ENCODE data around the gene STRAP.

DNA sequence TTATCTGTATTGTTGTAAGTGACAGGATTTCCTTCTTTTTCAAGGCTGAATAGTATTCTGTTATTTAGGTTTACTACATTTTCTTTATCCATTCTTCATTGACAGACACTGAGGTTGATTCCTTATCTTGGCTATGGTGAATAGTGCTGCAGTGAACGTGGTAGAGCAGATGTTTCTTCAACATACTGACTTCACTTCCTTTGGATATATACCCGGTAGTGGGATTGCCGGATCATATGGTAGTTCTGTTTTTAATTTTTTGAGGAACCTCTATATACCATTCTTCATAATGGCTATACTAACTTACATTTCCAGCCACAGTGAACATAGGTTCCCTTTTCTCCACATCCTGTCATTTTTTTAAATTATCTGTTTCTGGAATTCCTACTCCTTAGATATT, 50.8 kb downstream of the STRAP start:
- TF ChIP-seq, protein P1, sequence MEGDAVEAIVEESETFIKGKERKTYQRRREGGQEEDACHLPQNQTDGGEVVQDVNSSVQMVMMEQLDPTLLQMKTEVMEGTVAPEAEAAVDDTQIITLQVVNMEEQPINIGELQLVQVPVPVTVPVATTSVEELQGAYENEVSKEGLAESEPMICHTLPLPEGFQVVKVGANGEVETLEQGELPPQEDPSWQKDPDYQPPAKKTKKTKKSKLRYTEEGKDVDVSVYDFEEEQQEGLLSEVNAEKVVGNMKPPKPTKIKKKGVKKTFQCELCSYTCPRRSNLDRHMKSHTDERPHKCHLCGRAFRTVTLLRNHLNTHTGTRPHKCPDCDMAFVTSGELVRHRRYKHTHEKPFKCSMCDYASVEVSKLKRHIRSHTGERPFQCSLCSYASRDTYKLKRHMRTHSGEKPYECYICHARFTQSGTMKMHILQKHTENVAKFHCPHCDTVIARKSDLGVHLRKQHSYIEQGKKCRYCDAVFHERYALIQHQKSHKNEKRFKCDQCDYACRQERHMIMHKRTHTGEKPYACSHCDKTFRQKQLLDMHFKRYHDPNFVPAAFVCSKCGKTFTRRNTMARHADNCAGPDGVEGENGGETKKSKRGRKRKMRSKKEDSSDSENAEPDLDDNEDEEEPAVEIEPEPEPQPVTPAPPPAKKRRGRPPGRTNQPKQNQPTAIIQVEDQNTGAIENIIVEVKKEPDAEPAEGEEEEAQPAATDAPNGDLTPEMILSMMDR (conservative IDR thresholded peaks at IDR 0.05; ENCODE audit: low read depth in 2 of 2), result no peak
- TF ChIP-seq CREB1 (CRISPR knock-in tag; IDR thresholded peaks at IDR 0.05; ENCODE audit: low read depth), result no peak
- no peak for TF ChIP-seq POLR2AphosphoS5 (IDR thresholded peaks at IDR 0.05; ENCODE audit: low read depth)
- TF ChIP-seq, protein P2, sequence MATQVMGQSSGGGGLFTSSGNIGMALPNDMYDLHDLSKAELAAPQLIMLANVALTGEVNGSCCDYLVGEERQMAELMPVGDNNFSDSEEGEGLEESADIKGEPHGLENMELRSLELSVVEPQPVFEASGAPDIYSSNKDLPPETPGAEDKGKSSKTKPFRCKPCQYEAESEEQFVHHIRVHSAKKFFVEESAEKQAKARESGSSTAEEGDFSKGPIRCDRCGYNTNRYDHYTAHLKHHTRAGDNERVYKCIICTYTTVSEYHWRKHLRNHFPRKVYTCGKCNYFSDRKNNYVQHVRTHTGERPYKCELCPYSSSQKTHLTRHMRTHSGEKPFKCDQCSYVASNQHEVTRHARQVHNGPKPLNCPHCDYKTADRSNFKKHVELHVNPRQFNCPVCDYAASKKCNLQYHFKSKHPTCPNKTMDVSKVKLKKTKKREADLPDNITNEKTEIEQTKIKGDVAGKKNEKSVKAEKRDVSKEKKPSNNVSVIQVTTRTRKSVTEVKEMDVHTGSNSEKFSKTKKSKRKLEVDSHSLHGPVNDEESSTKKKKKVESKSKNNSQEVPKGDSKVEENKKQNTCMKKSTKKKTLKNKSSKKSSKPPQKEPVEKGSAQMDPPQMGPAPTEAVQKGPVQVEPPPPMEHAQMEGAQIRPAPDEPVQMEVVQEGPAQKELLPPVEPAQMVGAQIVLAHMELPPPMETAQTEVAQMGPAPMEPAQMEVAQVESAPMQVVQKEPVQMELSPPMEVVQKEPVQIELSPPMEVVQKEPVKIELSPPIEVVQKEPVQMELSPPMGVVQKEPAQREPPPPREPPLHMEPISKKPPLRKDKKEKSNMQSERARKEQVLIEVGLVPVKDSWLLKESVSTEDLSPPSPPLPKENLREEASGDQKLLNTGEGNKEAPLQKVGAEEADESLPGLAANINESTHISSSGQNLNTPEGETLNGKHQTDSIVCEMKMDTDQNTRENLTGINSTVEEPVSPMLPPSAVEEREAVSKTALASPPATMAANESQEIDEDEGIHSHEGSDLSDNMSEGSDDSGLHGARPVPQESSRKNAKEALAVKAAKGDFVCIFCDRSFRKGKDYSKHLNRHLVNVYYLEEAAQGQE (IDR thresholded peaks at IDR 0.05; ENCODE audit: unreplicated experiment), result no peak
- TF ChIP-seq EZH2phosphoT487 (IDR thresholded peaks at IDR 0.05; ENCODE audit: unreplicated experiment), result no peak
- TF ChIP-seq JUNB (IDR thresholded peaks at IDR 0.05; ENCODE audit: unreplicated experiment), result no peak
- no peak for TF ChIP-seq EZH2 (IDR thresholded peaks at IDR 0.05; ENCODE audit: low read depth, unreplicated experiment)
- TF ChIP-seq STAT1 (IDR thresholded peaks at IDR 0.05; ENCODE audit: unreplicated experiment), result no peak
- no peak for TF ChIP-seq ZNF114 (CRISPR knock-in tag; IDR thresholded peaks at IDR 0.05)
- no peak for TF ChIP-seq ZNF331 (CRISPR knock-in tag; IDR thresholded peaks at IDR 0.05; ENCODE audit: low read depth)
